ENCODE data around the gene METTL26.

The METTL26 gene

DNA sequence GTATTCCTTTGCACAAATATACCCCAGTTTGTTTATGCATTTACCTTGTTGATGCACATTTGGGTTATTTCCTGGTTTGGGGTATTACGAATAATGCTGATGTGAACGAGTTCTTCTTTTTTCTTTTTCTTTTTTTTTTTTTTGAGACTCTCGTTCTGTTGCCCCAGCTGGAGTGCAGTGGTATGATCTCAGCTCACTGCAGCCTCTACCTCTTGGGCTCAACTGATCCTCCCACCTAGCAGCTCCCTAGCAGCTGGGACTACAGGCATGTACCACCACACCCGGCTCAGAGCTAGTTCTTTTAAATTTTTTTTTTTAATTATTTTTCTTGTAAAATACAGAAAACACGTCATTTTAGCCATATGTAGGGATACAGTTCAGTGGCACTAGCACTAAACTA, 32.2 kb downstream of the METTL26 start:
- no peak for TF ChIP-seq GATA2 (IDR thresholded peaks at IDR 0.05; ENCODE audit: low read depth, low read length)
- no peak for TF ChIP-seq GATA3 (IDR thresholded peaks at IDR 0.05; ENCODE audit: low read depth, low read length)

DNA sequence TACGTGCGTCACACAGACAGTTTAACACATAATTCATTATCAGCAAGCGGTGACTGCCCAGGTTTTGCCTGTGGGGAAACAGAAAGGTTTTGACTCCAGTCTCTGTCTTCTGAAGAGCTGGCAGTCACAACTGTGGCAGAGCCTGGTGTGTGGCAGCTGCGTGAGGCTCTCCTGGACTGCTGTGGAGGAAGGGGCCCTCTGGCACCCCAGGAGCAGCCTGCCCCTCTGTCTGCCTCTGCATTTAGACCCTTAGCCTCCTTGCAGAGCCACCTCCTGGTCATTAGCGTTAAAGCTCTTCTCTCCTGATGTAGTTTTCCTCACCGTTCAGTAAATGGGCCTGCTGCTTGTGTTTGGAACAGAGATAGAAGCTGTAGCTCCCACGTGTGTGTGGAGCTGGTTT, 35.3 kb downstream of the METTL26 start:
- TF ChIP-seq GATA3 (IDR thresholded peaks at IDR 0.05; ENCODE audit: low read depth, low read length), result no peak
- TF ChIP-seq GATA2 (IDR thresholded peaks at IDR 0.05; ENCODE audit: low read depth, low read length), result no peak

DNA sequence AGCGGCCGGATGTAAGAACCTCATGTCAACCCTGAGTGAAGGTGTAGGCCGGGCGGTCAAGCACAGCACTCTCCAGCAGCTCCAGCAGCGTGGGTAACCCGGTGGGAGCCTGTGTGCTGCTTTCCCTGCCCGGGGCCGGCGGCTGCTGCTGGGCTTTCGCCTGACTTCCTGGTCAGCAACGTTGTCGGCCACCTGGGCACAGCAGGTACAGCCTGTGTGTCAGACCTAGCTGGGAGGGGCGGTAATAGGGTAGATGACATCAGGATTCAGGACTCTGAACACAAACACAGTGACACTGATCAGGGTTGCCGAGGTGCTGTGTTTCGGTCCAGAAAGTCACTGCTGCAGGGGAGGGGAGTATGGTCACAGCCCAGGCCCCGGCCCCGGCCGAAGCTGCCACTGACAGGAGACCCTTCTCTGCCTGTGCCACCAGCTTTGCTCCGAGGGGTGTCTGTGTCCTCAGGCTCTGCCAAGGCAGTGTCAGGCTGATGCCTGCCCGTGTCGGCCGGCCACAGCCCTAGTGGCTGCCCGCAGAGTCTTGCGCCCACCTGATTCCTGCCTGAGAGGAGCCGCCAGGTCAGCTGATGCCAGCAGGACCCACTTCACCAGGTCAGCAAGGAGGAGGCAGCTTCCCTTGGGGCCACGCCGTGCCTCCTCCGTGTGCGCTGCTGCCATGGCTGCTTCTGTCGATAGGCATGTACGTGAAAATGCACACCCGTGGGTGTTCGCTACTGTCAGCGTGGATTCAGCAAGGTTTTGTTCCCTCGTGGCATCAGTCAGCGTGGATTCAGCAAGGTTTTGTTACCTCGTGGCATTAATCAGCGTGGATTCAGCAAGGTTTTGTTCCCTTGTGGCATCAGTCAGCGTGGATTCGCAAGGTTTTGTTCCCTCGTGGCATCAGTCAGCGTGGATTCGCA, 37.0 kb downstream of the METTL26 start:
- TF ChIP-seq GATA3 (IDR thresholded peaks at IDR 0.05; ENCODE audit: low read depth, low read length) (no peak), GATA2 (IDR thresholded peaks at IDR 0.05; ENCODE audit: low read depth, low read length) (no peak)

DNA sequence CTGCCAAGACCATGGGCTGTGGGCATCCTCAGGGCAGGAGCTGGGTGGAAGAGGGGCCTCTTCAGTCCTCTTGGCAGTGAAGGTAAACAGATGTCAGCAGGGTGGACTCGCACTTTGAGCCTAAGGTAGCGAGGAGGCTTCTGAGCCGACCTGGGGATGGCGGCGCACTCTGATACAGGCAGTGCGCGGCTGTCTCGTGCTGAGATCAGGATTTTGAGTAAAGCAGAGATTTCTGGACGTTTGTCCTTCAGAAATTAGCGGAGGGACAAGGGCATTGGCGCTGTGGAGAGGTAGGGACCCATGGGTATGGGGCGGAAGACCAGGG, 39.4 kb downstream of the METTL26 start:
- TF ChIP-seq GATA3 (IDR thresholded peaks at IDR 0.05; ENCODE audit: low read depth, low read length) (no peak), GATA2 (IDR thresholded peaks at IDR 0.05; ENCODE audit: low read depth, low read length) (no peak)

DNA sequence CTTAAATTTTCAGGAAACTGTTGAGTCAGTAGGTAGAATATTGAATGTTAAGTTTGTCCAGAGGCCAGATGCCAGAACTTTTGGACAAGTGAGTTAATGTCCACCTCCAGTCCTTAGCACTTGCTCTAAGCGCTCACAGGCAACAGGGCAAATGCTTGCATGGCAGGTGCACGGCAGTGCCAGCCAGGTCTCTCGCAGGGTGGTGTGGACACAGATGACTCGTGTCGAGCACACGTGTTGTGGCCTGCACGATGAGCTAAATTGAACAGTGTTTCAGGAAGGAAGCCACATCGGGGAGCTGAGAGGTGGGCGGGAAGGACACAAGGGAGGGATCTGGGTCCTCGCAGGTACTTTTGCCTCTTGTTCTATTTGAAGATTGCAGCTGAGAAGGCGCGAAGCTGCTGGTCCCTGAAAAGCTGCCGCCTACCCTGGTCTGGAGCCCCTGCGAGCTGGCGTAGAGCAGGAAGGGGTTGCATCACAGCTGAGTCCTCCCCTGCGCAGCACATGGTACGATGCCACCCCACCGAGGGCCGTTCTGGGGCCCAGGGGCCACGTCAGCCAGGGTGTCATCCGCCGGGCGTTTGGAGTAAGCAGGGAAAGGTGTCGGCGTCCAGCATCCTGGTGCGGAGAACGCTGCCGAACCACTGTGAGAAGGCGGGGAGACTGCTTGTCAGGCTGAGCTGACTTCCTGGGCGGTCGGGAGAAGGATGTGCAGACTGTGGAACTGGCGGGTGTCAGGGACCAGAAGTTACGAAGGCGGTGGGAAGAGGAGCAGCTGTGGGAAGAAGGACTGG, 40.0 kb downstream of the METTL26 start:
- TF ChIP-seq GATA3 (IDR thresholded peaks at IDR 0.05; ENCODE audit: low read depth, low read length) (no peak), GATA2 (IDR thresholded peaks at IDR 0.05; ENCODE audit: low read depth, low read length) (no peak)

DNA sequence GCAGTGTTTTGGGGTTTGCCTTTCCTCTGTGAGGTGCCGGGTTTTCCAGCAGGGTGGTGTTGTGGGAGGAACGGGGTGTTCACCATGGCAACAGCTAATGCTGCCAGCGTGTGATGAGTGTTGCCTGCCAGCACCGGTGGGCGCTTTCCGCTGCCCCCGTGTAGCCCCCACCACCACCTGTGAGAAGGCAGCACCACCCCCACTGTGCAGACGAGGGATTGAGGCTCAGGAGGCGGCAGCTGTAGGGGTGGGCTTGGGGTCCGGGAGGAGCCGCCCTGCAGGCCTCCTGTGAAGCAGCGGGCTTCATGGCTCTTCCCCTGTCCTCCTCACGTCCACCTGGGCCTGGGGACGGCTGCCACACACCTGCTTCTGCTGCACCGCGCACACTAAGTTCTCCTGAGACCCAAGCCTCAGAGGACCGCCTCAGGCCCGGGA, 41.0 kb downstream of the METTL26 start:
- TF ChIP-seq GATA3 (IDR thresholded peaks at IDR 0.05; ENCODE audit: low read depth, low read length), result no peak
- no peak for TF ChIP-seq GATA2 (IDR thresholded peaks at IDR 0.05; ENCODE audit: low read depth, low read length)

DNA sequence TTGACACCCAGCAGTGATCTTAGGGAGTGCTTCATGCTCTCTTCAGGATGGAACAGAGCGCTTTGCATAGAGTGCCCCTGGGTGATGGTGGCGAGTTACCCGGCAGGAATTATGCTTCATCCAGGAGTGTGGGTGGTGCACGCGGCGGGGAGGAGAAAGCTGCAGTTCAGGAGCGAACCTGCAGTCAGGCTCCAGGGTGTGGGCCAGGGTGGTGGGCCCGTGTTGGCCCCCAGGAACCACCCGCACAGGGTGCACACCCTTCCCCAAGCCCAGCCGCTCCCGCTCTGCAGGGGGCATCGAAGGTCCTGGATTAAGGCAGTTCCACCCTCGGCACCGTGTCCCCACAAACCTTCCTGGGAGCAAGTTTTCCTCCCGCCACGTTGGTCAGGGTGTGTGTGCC, 42.3 kb downstream of the METTL26 start:
- TF ChIP-seq GATA3 (IDR thresholded peaks at IDR 0.05; ENCODE audit: low read depth, low read length) (no peak), GATA2 (IDR thresholded peaks at IDR 0.05; ENCODE audit: low read depth, low read length) (no peak)

DNA sequence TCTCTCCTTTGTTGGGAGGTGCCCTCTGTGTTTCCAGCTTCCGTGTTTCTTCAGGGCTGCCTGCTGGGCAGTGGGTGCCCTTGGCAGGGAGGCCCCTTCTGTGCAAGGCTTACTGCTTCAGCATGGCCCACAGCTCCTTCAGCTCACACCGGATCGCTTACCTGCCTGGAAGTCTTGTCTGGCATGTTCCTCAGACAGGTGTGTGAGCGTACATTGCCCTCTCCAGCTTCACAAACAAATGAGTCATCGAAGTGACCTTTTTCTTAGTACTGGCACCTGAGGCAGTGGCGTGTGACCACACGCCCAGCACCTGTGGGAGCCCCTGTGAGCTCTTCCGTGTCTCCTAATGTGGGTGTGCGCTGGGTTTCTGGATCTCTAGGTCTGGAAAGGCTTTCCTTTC, 42.7 kb downstream of the METTL26 start:
- no peak for TF ChIP-seq GATA3 (IDR thresholded peaks at IDR 0.05; ENCODE audit: low read depth, low read length)
- TF ChIP-seq GATA2 (IDR thresholded peaks at IDR 0.05; ENCODE audit: low read depth, low read length), result no peak

DNA sequence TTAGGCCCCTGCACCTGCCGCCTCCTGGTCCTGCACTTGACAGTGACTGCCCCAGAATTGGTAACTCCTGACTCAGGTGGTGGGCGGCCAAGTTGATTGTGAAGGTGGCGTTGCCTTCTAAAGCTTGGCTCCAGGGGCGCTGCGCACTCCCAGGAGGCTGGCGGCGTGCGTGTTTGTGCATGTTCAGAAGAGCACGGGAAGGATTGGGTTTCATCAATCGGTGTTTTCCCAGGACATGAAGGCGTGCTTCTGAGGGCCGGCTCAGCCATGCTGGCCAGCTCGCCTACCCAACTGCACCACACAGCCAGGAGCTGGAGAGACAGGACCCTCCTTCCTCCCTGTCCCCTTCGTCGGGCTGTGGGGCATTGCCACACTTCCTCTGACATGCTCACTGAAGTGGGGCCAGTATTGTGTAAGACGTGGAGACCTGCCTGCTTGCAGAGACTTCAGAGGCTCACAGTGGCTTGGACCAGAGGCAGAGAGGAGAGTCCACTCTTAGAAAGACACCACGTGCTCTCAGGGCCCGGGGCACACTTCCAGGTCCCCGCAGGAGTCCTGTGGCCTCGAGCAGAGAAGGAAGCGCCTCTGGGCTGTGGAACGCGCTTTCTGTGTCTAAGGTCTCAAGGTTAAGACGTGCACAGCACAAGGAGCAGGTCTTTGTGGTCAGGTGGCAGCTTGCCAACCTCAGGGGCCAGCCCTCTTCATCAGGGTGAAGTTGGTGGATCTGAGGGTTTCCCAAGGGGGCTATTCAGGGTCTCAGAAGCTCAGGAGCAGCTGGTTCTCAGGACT, 43.4 kb downstream of the METTL26 start:
- TF ChIP-seq GATA2 (IDR thresholded peaks at IDR 0.05; ENCODE audit: low read depth, low read length) (no peak), GATA3 (IDR thresholded peaks at IDR 0.05; ENCODE audit: low read depth, low read length) (no peak)

DNA sequence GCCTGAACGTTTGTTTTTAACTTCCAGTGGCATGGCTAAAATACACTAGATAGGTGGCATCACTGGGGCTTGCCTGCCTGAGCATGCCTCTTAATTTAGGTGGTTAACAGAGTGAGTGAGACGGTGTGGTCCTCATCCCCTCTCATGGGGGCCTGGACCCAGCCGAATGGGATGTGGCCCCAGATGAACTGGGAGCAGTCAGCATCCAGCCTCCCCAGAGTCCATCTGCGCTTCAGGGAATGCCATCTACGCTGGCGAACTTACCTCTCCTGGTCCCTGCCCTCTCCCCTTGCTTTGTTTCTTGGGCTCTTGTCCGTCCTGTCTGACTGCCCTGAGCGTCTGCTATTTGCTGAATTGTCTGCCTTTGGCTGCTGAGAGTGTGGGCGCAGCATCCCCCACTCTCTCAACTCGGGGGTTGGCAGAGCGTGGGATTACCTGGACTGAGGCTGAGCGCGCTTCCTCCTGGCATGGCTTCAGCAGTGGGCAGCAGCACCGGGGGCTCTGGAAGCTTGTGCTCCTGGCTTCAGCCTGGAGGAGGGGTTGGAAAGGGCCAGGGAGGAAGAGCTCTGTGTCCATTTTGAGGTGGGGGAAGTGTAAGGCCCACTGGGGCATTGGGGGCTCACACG, 44.1 kb downstream of the METTL26 start:
- TF ChIP-seq GATA3 (IDR thresholded peaks at IDR 0.05; ENCODE audit: low read depth, low read length), result no peak
- TF ChIP-seq GATA2 (IDR thresholded peaks at IDR 0.05; ENCODE audit: low read depth, low read length), result no peak

DNA sequence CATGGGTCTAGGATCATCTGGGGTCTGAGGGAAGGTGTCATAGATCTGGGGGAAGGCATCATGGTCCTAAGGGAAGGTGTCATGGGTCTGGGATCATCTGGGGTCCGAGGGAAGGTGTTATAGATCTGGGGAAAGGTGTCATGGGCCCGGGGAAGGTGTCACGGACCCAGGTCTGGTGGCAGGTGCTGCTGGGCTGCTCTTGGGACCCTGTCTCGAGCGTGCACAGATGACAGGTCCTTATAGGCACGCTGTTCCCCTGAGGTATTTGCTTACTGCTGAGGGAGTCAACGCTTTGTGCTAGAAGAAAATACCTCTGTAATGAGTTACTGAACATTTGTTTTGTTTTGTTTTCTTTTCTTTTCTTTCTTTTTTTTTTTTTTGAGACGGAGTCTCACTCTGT, 44.9 kb downstream of the METTL26 start:
- TF ChIP-seq GATA3 (IDR thresholded peaks at IDR 0.05; ENCODE audit: low read depth, low read length) (no peak), GATA2 (IDR thresholded peaks at IDR 0.05; ENCODE audit: low read depth, low read length) (no peak)

DNA sequence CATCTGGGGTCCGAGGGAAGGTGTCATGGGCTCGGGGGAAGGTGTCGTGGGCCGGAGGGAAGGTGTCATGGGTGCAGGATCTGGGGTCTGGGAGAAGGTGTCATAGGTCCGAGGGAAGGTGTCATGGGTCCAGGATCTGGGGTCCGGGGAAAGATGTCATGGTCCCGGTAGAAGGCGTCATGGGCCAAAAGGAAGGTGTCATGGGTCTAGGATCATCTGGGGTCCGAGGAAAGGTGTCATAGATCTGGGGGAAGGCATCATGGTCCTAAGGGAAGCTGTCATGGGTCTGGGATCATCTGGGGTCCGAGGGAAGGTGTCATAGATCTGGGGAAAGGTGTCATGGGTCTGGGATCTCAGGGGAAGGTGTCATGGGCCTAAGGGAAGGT, 45.3 kb downstream of the METTL26 start:
- TF ChIP-seq GATA2 (IDR thresholded peaks at IDR 0.05; ENCODE audit: low read depth, low read length), result no peak

DNA sequence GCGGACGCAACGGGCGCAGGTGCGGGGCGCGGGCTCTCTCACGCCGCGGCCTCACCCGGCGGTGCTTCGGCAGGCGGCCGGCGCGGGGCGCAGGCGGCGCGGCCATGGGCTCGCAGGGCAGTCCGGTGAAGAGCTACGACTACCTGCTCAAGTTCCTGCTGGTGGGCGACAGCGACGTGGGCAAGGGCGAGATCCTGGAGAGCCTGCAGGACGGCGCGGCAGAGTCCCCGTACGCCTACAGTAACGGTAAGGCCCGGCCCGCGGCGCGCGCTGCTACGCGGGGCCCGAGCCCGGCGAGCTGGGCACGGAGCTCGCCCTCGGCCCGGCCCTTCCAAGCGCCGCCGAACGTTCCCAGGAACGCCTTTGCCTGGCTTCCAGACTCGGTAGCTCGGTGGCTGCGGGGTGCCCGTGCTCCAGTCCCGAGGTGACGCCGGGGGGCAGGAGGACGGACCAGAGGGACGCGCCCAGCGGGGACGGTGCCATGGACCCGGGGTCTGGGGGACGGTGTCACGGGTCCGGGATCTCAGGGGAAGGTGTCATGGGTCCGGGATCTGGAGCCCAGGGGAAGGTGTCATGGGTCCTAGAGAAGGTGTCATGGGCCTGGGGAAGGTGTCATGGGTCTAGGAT, 45.8 kb downstream of the METTL26 start:
- TF ChIP-seq GATA3 (IDR thresholded peaks at IDR 0.05; ENCODE audit: low read depth, low read length) (no peak), GATA2 (IDR thresholded peaks at IDR 0.05; ENCODE audit: low read depth, low read length) (no peak)
